HG03135 (cell line): ENCODE measurements around the gene BMERB1.
"Not testable (repeated sequence)": the region's sequence is repeated elsewhere in the genome, so short reads cannot be mapped to it uniquely, and the experiment has no call there.

ENCODE experiments used
- ATAC-seq: cut with Tn5 transposase; IDR thresholded peaks from one replicate; pipeline ENCODE4 v1.9.1; 2021; ENCODE audit warnings: mild to moderate bottlenecking, moderate library complexity; ENCODE audit not compliant: unreplicated experiment

The BMERB1 gene

GRCh38 chr16:15459791-15460190 lies 25.4 kb downstream of the BMERB1 start:
- no peak for ATAC-seq

GRCh38 chr16:15460601-15461000 lies 26.2 kb downstream of the BMERB1 start:
- no peak for ATAC-seq

GRCh38 chr16:15461376-15461775 lies 27.0 kb downstream of the BMERB1 start:
- ATAC-seq, result no peak

GRCh38 chr16:15464401-15465186 lies 30.2 kb downstream of the BMERB1 start:
- no peak for ATAC-seq

GRCh38 chr16:15466131-15466530 lies 31.7 kb downstream of the BMERB1 start:
- ATAC-seq, result no peak

GRCh38 chr16:15466886-15467781 lies 32.7 kb downstream of the BMERB1 start:
- no peak for ATAC-seq

GRCh38 chr16:15476971-15477370 lies 42.6 kb downstream of the BMERB1 start:
- not testable (repeated sequence) for ATAC-seq

GRCh38 chr16:15477802-15478201 lies 43.4 kb downstream of the BMERB1 start:
- ATAC-seq, result no peak

- no peak for ATAC-seq
Observed at GRCh38 chr16:15482068-15482747, 47.8 kb downstream of the BMERB1 start.

GRCh38 chr16:15482748-15483298 lies 48.4 kb downstream of the BMERB1 start:
- ATAC-seq, result no peak

GRCh38 chr16:15483857-15484256 lies 49.5 kb downstream of the BMERB1 start:
- ATAC-seq, result no peak

GRCh38 chr16:15484662-15485061 lies 50.3 kb downstream of the BMERB1 start:
- ATAC-seq, result no peak

- ATAC-seq, result no peak
Observed at GRCh38 chr16:15485175-15485574, 50.8 kb downstream of the BMERB1 start.

GRCh38 chr16:15486661-15487060 lies 52.3 kb downstream of the BMERB1 start:
- ATAC-seq, result no peak

GRCh38 chr16:15487336-15488284 lies 53.2 kb downstream of the BMERB1 start:
- ATAC-seq, result no peak

- ATAC-seq, result no peak
Observed at GRCh38 chr16:15489016-15489415, 54.6 kb downstream of the BMERB1 start.

- no peak for ATAC-seq
Observed at GRCh38 chr16:15490123-15490711, 55.8 kb downstream of the BMERB1 start.

- ATAC-seq, result no peak
Observed at GRCh38 chr16:15491411-15491810, 57.0 kb downstream of the BMERB1 start.

- no peak for ATAC-seq
Observed at GRCh38 chr16:15492091-15492740, 57.8 kb downstream of the BMERB1 start.
